Loucy (cell line): ENCODE results near the gene EEA1.

Source experiments
- EZH2phosphoT487 ChIP-seq: fragments of 200-600 bp; IDR thresholded peaks from 2 replicates; pipeline ENCODE4 v1.6.1; 2018; ENCODE audit warnings: antibody characterized with exemption, mild to moderate bottlenecking, moderate library complexity, borderline replicate concordance
- TF ChIP-seq, protein P1 (sequence below): fragments of 200-600 bp; sonication (generic); conservative IDR thresholded peaks from 2 replicates; pipeline ENCODE4 v1.5.1; 2014; ENCODE audit warnings: mild to moderate bottlenecking, antibody characterized with exemption, low read length

DNA sequence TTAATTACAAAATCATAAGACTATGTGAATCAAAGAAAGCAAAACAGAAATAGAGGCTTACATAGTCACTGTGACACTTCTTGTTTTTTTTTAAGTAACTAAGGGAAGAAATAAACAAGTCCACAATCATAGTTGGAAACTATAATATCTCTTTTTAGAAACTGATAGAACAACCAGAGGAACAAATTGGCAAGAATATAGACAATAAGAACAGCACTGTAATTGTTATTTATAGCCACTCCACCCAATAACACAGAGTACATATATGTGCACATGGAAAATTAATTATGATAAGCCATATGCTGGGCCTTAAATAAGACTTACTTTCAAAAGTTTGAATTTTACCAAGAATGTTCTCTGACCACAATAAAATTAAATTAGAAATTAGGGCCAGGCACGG lies 125.2 kb downstream of the EEA1 start:
- TF ChIP-seq, protein P1, sequence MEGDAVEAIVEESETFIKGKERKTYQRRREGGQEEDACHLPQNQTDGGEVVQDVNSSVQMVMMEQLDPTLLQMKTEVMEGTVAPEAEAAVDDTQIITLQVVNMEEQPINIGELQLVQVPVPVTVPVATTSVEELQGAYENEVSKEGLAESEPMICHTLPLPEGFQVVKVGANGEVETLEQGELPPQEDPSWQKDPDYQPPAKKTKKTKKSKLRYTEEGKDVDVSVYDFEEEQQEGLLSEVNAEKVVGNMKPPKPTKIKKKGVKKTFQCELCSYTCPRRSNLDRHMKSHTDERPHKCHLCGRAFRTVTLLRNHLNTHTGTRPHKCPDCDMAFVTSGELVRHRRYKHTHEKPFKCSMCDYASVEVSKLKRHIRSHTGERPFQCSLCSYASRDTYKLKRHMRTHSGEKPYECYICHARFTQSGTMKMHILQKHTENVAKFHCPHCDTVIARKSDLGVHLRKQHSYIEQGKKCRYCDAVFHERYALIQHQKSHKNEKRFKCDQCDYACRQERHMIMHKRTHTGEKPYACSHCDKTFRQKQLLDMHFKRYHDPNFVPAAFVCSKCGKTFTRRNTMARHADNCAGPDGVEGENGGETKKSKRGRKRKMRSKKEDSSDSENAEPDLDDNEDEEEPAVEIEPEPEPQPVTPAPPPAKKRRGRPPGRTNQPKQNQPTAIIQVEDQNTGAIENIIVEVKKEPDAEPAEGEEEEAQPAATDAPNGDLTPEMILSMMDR = no peak
- no peak for TF ChIP-seq EZH2phosphoT487
